ENCODE data around the gene STX17.

GRCh38 chr9:99954819-99955218 lies 48.4 kb downstream of the STX17 start:
- TF ChIP-seq CTCF (IDR thresholded peaks at IDR 0.05) (no peak), ZFX (IDR thresholded peaks at IDR 0.05; ENCODE audit: borderline replicate concordance) (no peak)
